HG02973 (cell line): Measurements from ENCODE around the gene ZNF530.
A peak's percentile ranks its signal among the peaks of the same experiment; 100 is the strongest.

ENCODE experiments used
- ATAC-seq: cut with Tn5 transposase; IDR thresholded peaks from one replicate; pipeline ENCODE4 v1.9.1; 2021; ENCODE audit warnings: moderate library complexity; ENCODE audit not compliant: unreplicated experiment

ZNF530 gene

DNA sequence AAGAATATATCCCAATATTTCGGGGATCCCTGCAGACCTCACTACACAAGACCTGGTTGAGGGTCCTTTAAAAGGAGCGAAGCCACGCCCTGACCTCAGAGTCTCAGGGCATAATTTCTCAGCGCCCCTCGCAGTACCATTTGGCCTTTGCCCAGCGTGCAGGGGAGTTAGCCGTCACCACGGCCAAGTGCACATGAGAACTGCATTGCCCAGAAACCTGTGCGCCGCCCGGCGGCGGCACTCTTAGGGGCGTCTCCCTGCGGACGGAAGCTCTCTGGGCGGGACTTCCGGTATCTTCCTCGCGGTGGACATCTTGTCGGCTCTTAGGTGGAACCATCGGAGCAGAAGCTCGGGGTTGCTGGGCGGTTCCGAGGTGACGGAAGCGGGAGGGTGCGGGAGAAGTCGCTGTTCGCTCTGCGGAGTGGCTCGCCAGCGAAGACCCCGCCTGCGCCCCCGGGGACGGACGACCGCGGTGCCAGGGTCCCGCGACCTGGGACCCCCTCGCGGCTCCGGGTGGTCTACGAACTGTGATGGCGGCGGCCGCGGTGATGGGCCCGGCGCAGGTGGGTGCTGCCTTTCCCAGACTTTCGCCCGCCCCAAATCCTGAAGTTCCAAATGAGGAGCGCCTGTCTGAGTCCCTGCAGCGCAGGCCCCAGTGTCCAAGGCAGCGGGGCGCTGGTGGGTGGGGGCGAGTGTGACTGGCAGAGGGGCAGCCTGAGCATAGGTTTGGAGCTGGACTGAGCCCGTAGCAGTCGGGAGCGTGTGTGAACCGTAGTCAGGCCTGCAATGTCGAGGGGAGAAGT lies 14.5 kb downstream of the ZNF530 start, which contains the start of gene ZNF134:
Gene ZNF134 (plus strand): TSS at position 302 of the 803 bp plus-strand sequence. CDS start 5,227 bp downstream, outside the sequence.
- peak; percentile 92 for ATAC-seq

GRCh38 chr19:57615346-57615745 lies 15.7 kb downstream of the ZNF530 start:
- ATAC-seq = no peak

GRCh38 chr19:57620673-57621348 lies 21.1 kb downstream of the ZNF530 start:
- ATAC-seq = no peak

DNA sequence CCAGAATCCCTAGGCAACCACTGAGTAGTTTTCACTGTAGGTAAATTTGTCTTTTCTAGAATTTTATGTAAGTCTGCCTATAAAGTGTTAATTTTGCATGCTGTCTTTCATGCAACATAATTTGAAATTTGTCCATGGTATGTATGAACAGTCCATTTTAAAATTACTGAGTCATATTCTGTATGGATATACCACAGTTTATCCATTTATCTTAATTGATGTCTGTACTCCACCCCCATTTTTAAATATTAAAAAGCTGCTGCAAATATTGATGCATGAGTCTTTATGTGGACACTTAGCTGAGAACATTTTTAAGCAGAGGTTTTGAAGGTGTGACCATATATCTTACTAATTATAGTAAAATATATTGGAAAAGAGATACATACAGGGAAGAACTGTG lies 23.4 kb downstream of the ZNF530 start:
- no peak for ATAC-seq

DNA sequence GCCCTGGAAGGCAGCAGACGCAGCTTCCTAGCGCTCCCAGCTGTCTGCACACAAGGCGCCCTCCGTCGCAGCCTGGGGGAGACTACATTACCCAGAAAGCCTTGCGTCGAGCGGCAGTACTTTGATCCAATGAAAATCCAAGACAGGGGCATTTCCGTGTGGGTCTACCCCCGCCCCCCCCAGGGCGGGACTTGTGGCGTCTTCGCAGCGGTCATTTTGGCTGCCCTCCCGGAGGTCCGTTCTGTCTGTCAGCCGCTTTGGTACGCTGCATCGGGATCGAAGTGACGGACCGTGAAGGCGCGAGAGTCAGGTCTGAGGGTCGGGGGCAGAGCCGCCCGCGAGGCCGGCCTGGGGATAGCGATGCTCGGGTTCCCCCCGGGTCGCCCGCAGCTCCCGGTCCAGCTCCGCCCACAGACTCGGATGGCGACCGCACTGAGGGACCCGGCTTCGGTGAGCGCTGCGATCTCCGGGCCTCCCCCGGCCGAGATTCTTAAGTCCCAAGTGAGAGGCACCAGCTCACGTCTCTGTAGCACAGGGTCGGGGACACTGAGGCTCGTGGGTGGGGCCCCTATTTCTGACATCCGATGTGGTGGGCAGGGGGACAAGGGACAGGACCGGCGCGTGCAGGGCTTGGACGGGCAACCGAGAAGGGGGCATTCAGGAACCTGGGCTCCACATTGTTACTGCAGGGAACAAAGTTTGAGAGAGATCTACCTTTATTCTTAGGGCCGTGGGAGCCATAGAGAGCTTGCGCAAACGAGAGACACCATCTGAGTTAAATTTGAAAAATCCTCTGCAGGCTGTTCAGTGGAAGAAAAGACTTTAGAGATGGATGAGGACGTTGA lies 33.5 kb downstream of the ZNF530 start, which contains the start of gene ZNF211:
Gene ZNF211 (plus strand): TSS at position 182 of the 845 bp plus-strand sequence. CDS start 179 bp downstream, at position 361.
- peak; percentile 86 for ATAC-seq

DNA sequence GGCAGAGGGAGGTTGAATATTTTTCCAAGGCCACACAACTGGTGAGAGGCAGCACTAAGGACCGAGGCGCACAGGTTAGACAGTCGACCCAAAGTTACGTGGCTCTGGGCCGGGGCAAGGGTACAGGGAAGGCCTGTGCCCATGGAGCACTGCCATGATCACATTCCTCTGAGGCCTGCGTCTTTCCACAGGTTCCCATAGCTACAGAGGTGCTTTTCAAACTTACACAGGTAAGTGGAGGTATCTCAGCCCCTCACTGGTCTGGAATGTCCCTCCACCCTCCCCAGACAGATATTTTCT lies 34.1 kb downstream of the ZNF530 start:
- no peak for ATAC-seq

- ATAC-seq = no peak
Measured at GRCh38 chr19:57637379-57637778, 37.7 kb downstream of the ZNF530 start.

DNA sequence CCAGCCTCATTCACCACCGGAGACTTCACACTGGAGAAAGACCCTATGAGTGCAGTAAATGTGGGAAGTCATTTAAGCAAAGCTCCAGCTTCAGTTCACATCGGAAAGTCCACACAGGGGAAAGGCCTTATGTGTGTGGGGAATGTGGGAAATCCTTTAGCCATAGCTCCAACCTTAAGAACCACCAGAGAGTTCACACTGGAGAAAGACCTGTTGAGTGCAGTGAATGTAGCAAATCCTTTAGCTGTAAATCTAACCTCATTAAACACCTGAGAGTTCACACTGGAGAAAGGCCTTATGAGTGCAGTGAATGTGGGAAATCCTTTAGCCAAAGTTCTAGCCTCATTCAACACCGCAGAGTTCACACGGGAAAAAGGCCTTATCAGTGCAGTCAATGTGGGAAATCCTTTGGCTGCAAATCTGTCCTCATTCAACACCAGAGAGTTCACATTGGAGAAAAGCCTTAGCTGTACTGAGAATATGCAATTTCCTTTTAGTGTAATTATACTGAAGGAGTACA lies 42.1 kb downstream of the ZNF530 start:
- ATAC-seq = no peak

DNA sequence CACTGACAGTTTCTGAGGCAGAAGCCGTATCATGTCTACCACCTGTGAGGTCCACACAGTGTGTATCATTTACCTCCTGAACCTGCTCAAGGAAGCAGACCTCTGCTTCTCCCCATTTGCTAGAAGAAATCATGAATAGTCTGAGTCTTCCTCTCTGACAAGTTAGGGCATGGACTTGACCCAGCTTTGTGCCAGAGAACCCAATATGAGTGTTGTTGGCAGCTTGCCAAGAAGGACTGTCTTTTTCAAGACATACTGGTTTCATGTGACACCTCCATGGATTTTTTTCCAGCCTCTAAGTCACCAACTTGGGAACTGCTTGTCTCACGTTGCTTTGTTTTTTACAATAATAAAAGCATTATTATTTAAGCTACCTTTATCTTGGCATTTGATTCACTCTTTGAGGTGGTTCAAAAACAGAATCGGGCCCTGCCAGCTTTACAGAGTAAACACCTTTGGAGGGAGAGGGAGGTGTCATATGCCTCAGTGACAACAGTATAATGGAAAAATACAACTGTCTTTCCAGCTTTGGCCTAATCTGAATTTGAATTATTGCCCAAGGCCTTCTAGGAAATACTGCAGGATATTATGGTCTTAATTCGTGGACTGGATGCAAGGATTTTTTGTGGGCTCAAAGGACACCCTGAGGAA lies 42.8 kb downstream of the ZNF530 start:
- no peak for ATAC-seq

- no peak for ATAC-seq
Measured at GRCh38 chr19:57643734-57644133, 44.0 kb downstream of the ZNF530 start.

GRCh38 chr19:57648331-57649003 lies 48.8 kb downstream of the ZNF530 start:
- no peak for ATAC-seq

DNA sequence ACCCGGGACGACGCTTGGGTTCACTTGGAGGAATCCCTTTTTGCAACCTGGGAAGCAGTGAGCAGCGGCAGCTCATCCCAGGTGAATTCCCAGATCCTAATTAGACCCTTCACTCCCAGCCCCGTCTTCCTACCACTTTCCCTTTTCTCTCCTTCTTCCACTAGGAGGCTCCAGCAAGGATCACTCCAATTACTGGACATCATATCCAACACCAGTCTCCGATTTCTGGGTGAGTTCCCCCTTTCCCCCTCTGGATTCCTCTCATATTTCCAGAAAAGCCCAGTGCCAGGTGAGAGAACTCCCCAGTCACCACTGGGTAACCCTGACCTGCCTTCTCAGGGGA lies 51.9 kb downstream of the ZNF530 start:
- no peak for ATAC-seq

- no peak for ATAC-seq
Measured at GRCh38 chr19:57653689-57654088, 54.0 kb downstream of the ZNF530 start.

DNA sequence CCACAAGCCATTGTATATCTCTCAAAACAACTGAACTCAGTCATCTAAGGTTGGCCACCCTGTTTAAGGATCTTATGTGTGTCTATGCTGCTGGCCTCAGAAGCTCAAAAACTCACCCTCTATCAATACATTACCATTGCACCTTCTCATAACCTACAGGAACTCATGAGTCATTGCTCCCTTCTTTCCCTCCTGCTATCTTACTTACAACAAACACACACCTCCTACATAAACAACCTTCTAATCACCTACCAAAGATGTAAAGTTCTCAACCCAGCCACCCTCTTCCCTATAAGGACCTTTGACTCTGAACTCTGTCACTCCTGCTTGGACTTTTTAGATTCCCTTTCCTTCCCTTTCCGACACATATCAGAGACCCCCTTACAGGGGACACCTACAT lies 55.8 kb downstream of the ZNF530 start:
- no peak for ATAC-seq

DNA sequence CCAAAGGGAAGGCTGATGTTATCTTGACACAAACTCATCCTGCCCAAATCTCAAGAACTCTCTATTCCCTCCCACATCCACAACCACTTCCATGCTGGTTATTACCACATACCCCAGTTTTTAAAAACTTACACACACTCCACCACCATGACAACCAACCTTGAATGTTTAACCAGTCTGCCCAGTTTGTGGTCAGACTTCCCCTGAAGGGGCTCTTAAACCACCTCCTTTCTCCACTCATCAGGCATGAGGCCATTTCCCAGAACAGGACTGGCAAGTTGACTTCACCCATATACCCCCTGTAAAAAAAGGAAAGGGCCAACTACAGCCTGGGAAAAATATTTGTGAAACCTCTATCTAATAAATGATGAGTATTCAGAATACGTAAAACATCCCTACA lies 56.7 kb downstream of the ZNF530 start:
- ATAC-seq = no peak
